GM20431 (cell line): Measurements from ENCODE around the gene ALDH16A1.

Source experiments
- in situ Hi-C: fragments of 300-500 bp; cut with MseI, MboI; formaldehyde crosslinking; loops from one replicate; pipeline ENCODE4 v1.15.0; 2020; ENCODE audit warnings: low sequenced_read_pairs; ENCODE audit not compliant: unreplicated experiment

Gene ALDH16A1

DNA sequence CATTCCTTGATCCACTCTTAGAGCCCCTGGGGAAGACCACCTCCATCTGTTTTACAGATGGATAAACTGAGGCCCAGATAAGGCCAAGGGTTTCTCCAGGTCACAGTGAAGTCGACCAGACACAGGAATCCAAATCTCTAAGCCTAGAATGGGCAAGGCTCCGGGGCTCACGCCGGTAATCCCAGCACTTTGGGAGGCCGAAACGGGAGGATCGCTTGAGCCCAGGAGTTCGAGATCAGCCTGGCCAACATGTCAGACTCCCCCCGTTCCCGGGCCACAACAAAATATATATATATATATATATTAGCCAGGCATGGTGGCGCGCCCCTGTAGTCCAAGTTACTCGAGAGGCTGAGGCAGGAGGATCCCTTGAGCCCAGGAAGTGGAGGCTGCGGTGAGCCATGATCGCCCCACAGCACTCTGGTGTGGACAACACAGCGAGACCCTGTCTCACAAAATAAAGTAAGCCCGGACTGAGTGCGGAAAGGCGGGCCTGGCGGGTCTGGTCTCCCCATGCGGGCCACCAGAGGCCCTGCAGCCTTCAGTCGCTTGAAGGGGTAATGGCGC is 33.8 kb downstream of the ALDH16A1 start:
- in situ Hi-C loops = no loop called here

DNA sequence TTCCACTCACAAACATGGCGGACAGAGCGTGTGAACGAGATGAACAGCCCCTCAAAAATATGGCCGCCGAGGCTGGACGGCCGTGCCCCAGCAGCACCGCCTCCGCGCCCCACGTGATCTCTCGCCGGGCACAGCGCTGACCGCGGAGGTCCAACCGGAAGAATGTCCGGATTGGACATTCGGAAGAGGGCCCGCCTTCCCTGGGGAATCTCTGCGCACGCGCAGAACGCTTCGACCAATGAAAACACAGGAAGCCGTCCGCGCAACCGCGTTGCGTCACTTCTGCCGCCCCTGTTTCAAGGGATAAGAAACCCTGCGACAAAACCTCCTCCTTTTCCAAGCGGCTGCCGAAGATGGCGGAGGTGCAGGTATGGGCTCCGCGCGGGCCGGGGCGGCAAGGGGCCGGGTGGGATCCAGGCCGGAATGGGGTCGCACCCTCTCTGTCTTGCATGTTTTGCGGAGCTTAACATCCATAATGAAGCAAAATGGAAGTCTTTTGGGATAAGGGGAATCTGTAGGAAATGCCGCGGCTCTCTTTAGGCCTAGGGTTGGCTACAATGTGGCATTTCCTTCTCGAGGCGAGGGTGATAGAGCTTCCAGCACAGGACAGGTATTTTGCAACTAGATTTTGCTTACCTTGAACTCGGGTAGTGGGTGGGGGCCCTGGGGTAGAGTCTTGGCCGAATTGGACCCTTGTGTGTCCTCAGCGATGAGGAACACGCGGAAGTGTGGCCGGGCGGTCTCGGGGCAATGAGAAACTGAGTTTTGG is 34.4 kb downstream of the ALDH16A1 start, which contains the start of gene RPL13A:
Gene RPL13A, plus strand, starts transcription at position 332 of the 769 bp plus-strand sequence. Its CDS starts 22 bp downstream, at position 354.
- in situ Hi-C loops = no loop called here

DNA sequence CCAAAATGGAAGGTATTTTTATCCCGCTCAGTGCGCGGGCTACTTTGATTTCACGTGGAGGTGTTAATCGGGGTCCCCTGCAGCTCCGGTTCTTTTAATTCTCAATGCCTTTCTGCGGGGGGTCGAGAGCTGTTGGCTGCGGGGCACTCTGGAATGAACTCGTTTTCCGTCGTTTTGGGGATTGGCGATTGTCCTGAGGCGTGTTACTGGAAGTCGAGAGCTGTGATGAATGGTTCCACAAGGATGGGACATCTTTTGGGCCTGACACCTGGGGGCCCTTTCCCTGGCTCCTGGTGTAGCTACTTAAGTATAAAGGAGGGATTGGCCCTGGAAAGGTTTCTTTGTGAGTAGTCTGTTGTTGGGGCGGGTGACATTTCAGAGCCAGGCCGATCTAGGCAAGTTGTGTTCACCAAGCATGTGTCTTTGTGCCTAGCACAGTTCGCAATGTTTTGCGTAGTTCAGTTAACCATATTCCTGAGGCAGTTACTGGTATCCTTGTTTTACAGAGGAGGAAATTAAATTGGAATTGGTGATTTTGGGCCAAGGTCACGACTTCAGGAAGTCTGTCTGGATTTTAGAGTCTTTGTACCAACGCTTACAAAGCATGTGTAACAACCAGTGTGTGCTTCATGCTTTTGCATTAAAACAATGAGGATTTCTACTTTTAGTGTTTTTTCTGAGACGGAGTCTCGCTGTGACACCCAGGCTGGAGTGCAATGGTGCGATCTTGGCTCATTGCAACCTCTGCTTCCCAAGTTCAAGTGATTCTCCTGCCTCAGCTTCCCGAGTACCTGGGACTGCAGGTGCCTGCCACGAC is 35.2 kb downstream of the ALDH16A1 start:
- in situ Hi-C loops = no loop called here

DNA sequence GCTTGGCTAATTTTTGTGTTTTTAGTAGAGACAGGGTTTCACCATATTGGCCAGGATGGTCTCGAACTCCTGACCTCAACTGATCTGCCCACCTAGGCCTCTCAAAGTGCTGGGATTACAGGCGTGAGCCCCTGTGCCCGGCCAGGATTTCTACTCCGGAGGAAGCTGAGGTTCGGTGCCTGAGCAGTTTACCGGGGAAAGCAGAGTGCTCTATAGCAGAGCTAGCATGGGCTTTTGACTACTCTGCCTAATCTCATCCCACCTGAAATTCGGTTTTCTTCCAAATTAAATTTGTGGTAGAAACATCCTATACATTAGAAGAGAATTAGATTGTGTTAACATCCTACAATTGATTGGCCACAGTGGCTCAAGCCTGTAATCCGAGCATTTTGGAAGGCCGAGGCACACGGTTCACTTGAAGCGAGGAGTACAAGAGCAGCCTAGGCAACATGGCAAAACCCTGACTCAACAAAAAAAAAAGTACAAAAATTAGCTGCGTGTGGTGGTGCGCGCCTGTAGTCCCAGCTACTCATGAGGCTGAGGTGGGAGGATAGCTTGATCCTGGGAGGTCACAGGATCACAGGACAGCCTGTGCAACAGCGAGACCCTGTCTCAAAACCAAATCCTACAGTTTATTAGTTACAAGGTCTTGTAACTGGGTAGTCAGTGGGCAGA is 36.0 kb downstream of the ALDH16A1 start:
- in situ Hi-C loops = no loop called here

DNA sequence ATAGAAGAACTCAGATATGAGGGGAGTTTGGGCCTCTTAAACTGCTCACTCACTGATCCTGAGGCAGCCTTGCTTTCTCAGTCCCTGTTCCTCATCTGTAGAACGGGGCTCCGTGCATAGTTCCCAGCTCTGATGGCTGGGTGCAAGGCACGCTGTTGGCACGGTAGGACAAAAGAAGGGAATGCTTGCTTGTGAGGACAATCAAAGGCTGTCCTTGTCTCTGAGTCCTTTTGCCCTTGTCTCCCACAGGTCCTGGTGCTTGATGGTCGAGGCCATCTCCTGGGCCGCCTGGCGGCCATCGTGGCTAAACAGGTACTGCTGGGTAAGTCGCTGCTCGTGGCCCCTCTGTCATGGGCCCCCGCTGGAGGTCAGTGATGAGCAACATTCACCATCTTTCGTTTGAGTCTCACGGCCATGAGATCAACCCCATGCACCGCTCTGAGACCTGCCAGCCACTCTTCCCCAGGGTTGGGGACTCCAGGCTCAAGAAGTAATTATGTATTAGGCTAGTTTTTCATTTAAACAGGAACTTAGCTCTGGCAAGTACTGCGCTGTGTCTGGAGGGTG is 36.7 kb downstream of the ALDH16A1 start:
- in situ Hi-C loops = no loop called here

DNA sequence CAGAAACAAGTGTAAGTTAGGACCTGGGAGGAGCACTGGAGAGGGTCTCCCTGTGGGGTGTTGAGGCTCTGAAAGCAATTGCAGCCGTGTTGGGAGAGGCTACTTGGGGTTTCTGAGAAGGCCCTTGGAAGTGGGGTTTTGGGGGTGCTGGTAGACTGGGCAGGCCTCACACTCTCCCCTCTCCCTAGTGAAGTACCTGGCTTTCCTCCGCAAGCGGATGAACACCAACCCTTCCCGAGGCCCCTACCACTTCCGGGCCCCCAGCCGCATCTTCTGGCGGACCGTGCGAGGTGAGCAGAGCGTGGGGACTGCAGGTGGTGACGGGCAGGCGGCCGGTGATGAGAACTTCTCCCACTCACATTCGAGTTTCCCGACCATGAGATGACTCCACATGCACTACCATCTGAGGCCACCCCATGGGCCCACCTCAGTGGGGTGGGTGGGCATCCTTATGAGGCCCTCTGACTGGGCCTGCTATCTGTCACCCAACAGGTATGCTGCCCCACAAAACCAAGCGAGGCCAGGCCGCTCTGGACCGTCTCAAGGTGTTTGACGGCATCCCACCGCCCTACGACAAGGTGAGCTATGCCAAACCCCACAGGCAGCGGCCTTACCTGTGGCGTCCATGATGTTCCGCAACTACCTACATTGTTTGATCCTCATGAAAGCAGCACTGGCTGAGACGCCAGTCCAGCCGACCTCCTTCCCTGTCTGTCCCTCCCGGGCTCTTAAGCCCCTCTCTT is 37.4 kb downstream of the ALDH16A1 start:
- in situ Hi-C loops = no loop called here

DNA sequence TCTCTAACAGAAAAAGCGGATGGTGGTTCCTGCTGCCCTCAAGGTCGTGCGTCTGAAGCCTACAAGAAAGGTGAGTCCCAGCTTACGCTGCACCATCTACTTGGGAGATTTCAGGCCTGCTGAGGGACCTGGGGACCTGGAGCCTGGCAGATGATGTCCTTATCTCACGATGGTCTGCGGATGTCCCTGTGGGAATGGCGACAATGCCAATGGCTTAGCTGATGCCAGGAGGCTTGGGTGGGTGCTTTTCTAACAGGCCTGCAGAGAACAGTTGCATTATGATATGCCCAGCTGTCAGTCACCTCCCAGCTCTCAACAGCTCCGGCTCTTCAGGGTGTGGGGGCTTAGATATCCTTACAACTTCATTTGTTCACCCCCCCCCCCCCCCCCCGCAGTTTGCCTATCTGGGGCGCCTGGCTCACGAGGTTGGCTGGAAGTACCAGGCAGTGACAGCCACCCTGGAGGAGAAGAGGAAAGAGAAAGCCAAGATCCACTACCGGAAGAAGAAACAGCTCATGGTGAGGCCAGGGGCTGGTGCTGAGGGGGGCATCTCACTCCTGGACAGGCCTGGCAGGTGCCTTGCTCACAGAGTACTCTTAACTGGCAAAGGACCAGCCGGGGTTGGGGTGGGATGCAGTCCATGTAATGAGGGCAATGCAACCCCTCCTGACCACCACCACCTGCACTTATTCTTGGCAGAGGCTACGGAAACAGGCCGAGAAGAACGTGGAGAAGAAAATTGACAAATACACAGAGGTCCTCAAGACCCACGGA is 38.2 kb downstream of the ALDH16A1 start:
- in situ Hi-C loops = no loop called here

DNA sequence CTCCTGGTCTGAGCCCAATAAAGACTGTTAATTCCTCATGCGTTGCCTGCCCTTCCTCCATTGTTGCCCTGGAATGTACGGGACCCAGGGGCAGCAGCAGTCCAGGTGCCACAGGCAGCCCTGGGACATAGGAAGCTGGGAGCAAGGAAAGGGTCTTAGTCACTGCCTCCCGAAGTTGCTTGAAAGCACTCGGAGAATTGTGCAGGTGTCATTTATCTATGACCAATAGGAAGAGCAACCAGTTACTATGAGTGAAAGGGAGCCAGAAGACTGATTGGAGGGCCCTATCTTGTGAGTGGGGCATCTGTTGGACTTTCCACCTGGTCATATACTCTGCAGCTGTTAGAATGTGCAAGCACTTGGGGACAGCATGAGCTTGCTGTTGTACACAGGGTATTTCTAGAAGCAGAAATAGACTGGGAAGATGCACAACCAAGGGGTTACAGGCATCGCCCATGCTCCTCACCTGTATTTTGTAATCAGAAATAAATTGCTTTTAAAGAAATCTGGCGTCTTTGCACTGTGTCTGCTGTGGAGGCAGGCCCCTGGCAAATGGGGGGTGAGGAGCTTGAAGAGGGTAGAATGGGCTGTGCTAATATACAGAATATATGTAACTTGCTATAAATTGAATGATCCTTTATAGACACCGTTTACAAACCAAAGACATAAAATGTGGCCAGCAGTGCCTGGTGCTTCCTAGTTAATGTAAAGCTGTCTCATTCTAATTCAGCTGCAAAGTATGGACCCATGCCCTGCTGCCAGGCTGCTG is 39.0 kb downstream of the ALDH16A1 start:
- in situ Hi-C loops = no loop called here

DNA sequence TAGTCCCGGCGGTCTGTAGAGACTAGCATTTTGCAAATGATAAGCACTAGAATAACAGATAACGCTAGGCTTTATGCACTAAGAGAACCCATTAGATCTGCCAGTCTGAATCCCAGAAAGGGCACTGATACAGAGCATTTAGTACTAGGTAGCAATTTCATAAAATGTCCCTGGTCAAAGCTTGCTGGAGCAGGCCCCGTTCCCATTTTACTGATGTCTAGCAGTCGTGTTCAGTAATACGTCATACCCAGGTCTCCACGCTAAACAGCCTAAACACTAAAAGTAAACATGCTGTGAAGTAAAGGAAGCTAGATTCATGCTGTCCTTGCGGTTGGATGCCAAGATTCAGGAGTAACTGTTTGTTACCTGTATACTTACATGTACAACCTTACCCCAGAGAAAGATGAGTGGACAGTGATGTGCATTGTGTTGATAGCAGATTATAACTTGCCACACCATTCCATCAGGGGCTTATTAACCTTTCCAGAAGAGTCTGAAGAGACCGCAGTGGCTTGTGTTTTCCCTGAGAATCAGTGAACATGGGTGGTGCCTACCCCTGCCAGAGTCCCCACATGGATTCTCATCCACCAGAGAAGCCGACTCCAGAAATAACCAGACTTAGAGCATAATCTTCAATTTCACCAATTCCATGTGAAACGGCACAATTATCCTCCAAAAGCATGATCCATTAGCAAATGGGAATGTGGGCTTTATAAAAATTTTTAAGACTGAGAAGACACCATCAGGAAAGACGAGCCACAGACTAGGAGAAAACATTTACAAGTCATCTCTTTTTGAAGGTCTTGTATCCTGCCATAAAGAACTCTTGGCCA is 39.8 kb downstream of the ALDH16A1 start:
- in situ Hi-C loops = no loop called here

DNA sequence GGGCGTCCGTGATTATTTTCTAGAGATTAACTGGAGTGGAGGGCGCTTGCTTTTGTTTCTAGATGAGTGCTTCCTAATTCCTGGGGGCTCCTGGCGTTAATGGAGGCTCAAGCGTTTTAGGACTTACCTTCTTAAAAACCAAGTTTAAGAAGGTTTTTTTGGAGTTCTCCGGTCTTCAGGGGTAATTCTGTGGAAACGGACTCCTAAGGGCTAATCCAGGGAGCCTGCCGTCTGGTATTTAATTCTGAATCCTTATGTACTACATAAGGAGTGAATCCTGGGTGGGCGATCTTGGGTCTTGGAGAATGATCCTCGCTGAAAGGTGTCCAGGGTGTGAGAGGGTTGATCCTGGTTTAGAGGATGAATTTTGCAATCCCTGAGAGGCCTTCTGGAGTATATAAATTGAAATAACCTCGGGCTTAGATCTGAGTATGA is 43.6 kb downstream of the ALDH16A1 start:
- in situ Hi-C loops = no loop called here

DNA sequence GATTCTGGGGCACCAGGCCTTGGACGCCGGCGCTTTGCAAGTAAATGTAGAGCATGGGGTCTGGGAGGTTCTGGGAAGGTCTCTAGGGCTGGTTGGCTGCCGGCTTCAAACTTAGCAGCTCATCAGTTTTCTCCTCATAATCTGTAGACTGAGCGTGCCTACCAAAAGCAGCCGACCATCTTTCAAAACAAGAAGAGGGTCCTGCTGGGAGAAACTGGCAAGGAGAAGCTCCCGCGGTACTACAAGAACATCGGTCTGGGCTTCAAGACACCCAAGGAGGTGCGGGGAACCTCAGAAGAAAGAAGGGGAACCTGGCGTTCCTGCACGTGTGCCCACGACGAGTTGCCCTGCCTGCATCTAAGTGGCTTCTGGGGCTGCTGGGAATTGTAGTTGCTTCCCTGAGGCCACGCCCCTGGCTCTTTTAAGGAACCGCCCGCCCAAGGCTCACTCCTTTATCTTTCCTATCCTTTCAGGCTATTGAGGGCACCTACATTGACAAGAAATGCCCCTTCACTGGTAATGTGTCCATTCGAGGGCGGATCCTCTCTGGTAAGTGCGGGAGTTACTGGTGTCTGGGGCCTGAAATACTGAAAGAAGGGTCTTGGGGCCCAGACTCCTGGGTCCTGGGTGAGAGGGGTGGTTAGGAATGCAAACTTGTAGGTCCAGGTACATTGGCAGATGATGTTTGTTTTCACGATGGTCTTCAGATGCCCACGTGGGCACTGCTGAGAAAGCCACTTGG is 44.2 kb downstream of the ALDH16A1 start:
- in situ Hi-C loops = no loop called here

DNA sequence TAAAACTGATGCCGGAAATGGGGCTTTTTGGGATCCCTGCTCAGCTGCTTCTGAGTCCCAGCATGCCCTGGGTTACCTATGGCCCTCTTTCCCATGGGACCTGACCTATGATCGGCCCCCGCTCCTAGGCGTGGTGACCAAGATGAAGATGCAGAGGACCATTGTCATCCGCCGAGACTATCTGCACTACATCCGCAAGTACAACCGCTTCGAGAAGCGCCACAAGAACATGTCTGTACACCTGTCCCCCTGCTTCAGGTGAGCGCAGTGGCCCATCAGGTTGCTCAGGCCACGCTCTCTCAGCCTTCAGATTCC is 44.7 kb downstream of the ALDH16A1 start:
- in situ Hi-C loops = no loop called here

DNA sequence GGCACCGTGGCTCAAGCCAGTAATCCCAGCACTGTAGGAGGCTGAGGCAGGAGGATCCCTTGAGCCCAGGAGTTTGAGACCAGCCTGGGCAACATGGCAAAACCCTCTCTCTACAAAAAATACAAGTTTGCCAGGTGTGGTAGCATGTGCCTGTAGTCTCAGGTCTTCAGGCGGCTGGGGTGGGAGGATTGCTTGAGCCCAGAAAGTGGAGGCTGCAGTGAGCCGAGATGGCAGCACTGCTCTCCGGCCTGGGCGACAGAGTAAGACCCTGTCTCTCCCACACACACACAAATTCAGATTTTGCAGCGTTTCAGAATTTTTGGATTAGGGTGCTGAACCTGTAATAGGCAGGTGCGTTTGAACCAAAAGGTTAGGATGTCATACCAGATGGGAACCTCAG is 45.5 kb downstream of the ALDH16A1 start:
- in situ Hi-C loops = no loop called here

DNA sequence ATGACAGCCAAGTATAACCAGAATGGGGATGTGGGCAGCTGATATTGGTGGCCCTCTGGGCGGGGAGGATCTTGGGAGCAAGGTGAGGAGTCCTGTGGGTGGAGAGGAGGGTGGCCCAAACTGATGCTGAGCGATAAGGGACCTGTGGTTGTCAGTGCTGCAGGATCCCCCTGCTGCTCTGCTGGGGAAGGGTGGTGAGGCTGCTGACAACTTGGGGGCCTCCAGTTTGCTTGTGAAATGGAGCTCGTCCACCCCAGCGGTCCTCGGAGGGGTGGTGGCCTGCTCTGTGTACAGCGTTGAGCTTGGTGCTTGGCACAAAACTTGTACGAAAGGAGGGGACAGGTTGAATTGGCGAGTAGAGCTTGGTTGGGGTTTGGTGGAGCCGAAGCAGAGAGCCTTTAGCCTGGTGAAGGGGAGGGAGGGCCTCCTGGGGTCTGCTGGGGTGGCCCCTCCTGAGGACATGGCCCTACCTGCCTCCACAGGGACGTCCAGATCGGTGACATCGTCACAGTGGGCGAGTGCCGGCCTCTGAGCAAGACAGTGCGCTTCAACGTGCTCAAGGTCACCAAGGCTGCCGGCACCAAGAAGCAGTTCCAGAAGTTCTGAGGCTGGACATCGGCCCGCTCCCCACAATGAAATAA is 46.1 kb downstream of the ALDH16A1 start:
- in situ Hi-C loops = no loop called here

DNA sequence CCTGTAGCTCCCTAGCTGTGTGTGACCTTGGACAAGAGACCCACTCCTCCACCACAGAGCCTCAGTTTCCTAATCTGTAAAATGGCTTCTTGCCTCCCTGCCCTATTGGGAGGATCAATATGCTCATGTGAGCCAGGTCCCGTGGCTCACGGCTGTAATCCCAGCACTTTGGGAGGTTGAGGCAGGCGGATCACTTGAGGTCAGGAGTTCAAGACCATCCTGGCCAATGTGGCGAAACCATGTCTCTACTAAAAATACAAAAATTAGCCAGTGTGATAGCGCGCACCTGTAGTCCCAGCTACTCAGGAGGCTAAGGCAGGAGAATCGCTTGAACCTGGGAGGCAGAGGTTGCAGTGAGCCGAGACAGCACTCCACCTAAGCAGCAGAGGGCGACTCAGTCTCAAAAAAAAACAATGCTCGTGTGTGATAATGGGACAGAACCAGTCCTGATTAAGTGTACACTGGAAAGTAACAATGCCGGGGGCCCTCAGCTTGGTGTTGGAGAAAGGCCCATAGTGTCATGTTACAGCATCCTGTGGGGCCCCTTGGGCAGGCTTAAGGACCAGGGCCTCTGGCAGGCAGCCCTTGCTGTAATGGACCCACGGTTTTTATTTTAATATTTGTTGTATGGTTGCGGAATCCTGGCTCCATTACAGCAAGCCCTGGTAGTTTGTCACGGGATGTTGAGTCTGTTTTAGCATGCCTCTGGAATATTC is 50.0 kb downstream of the ALDH16A1 start:
- in situ Hi-C loops = no loop called here

DNA sequence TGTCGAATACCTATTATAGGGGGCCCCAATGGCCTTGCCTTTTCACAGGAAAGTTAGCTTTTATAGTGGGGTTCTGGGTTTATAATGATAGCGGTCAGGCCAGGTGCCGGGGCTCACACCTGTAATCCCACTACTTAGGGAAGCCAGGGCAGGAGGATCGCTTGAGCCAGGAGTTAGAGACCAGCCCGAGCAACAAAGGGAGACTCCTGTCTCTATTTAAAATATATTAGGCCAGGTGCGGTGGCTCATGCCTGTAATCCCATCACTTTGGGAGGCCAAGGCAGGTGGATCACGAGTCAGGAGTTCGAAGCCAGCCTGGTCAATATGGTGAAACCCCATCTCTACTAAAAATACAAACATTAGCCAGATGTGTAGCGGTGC is 50.5 kb downstream of the ALDH16A1 start:
- in situ Hi-C loops = no loop called here
